Mononuclear cell (primary cell): ENCODE data around the gene KRTAP2-4. TPM values are rescaled to one million over a fixed set of nuclear protein-coding genes. Genes with fewer than 3 reads are reported as not detected.

Experiments used
- H3K27me3 ChIP-seq: 2 replicates; pipeline ENCODE4 v1.6.0; 2011; ENCODE audit warnings: low read length, control low read depth; ENCODE audit not compliant: insufficient read depth
- H3K4me1 ChIP-seq: 2 replicates; pipeline ENCODE4 v1.5.1; 2011; ENCODE audit warnings: mild to moderate bottlenecking, low read length, control low read depth; ENCODE audit not compliant: insufficient read depth
- H3K4me3 ChIP-seq: 2 replicates; pipeline ENCODE4 v1.5.1; 2011; ENCODE audit warnings: mild to moderate bottlenecking, low read length, moderate library complexity
- H3K9me3 ChIP-seq: 2 replicates; pipeline ENCODE4 v1.5.1; 2011; ENCODE audit warnings: low read depth, mild to moderate bottlenecking, control low read depth, low read length
- total RNA-seq: library from RNA; depleted of rRNA; stranded (reverse); fragments of >200 nt; gene quantifications from one replicate; pipeline ENCODE4 v1.2.3, GENCODE V29; 2012

Gene KRTAP2-4
- total RNA-seq, 1 donor = not detected

DNA sequence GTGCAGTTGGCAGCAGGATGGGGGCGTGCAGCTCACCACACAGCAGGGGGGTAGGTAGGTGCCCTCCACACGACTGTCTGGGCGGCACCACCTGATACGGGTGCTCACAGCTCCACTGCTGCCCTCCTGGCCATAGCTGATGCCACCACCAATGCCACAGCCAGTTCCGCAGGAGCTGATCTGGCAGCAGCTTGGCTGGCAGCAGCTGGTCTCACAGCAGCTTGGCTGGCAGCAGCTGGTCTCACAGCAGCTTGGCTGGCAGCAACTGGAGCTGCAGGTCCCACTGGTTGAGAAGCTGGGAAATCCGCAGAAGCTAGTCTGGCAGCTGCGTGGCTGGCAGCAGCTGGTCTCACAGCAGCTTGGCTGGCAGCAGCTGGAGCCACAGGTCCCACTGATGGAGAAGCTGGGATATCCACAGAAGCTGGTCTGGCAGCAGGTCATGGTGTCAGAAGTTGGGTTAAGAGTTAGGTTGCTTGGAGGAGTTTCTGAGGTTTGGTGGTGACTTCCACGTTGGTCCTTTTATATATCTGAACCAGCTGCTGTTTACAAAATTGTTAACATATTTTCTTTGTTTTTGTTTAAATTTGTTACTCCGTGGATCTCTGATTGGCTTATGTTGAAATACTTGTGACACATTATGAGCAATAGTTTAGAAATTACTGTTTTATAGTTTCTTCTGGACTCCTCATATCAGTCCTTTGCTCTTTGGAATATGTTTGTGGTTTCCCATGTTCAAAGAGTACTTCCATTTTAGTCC, 38.8 kb downstream of the KRTAP2-4 start, which contains the start of gene KRTAP1-5:
KRTAP1-5 (minus strand) TSS at position 494 of the 757 bp plus-strand sequence; CDS start at position 441, 53 bp downstream.
- no peaks in the 10 kb centered on the region for H3K4me1 ChIP-seq
- no peaks in the 10 kb centered on the region for H3K9me3 ChIP-seq
- no peak within 1 kb of the TSS for H3K4me3 ChIP-seq
- peaks cover 4% of the 10 kb centered on the region for H3K27me3 ChIP-seq

DNA sequence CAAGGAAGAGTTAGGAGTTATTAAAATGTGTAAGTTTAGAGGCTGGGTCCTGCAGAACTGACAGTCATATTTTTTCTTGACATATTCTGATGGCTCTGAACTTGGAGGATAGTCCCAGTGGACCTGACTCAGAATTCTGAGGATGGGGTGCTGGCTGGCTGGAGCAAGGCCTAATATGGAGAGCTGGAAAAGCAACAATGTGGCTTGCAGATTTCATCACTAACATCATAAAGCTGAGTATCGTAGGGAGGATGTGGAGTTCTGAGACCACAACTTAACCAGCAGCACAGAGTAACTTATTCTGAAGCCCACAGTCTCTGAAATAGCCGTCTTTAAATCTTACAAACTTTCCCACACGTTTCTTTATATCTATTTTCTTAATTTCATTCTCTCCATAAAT, 41.0 kb downstream of the KRTAP2-4 start:
- H3K4me3 ChIP-seq = no peak overlapping the region
- H3K4me1 ChIP-seq = no peaks in the 10 kb centered on the region
- peaks cover 4% of the 10 kb centered on the region for H3K27me3 ChIP-seq
- H3K9me3 ChIP-seq = no peaks in the 10 kb centered on the region

DNA sequence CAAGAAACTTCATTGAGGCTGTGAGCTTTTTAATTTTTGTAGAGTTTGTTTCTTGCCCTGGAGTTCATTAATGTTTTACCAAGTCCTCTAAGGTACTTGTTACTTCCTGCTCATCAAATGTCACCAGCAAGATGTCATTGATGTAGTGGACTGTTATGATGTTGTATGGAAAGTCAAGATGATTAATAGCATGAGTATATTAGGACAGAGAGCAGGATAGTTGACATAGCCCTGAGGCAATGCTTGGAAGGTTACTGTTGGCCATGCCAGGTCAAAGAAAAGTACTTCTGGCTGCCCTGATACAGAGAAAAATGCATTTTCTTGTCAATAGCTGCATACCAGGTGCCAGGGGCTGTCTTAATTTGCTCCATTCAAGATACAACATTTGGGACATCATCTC, 45.3 kb downstream of the KRTAP2-4 start:
- Histone ChIP-seq H3K27me3 (no peaks in the 10 kb centered on the region), H3K4me1 (no peaks in the 10 kb centered on the region), H3K9me3 (no peaks in the 10 kb centered on the region), H3K4me3 (no peak overlapping the region)

DNA sequence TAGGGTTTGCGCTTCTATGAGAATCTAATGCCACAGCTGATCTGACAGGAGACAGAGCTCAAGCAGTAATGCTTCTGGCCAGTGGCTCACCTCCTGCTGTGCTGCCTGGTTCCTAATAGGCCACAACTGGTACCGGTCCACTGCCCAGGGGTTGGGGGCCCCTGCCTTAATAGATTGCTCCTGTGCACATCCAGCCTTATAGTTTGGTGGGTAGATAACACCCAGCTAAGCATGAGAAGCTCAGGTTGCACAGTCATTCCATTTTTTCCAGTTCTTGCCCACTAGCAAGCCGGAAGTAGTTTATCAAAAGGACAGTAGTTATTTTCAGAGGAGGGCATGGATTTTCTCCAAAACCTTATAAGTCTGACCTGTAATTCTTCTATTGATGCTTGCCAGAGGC, 46.3 kb downstream of the KRTAP2-4 start:
- H3K27me3 ChIP-seq = no peaks in the 10 kb centered on the region
- H3K4me3 ChIP-seq = no peak overlapping the region
- no peaks in the 10 kb centered on the region for H3K4me1 ChIP-seq
- no peaks in the 10 kb centered on the region for H3K9me3 ChIP-seq

GRCh38 chr17:41018541-41018940, 47.1 kb downstream of the KRTAP2-4 start:
- H3K4me1 ChIP-seq = no peaks in the 10 kb centered on the region
- no peaks in the 10 kb centered on the region for H3K9me3 ChIP-seq
- H3K4me3 ChIP-seq = no peak overlapping the region
- H3K27me3 ChIP-seq = no peaks in the 10 kb centered on the region

GRCh38 chr17:41016578-41017215, 49.0 kb downstream of the KRTAP2-4 start:
- Histone ChIP-seq H3K9me3 (no peaks in the 10 kb centered on the region), H3K27me3 (no peaks in the 10 kb centered on the region), H3K4me1 (no peaks in the 10 kb centered on the region), H3K4me3 (no peak overlapping the region)

GRCh38 chr17:41015454-41015853, 50.2 kb downstream of the KRTAP2-4 start:
- Histone ChIP-seq H3K27me3 (no peaks in the 10 kb centered on the region), H3K4me1 (no peaks in the 10 kb centered on the region), H3K4me3 (no peak overlapping the region), H3K9me3 (no peaks in the 10 kb centered on the region)

Other genes with a start within 250 kb of the KRTAP2-4 start
- 4.3 TPM for gene KRT10, start 243.3 kb downstream of the KRTAP2-4 start, total RNA-seq
- gene KRT12, start 198.7 kb downstream of the KRTAP2-4 start, total RNA-seq = not detected
- not detected for gene KRT20, start 180.6 kb downstream of the KRTAP2-4 start, total RNA-seq
- 0.52 TPM for gene KRT23, start 128.2 kb downstream of the KRTAP2-4 start, total RNA-seq
- not detected for gene KRT39, start 98.9 kb downstream of the KRTAP2-4 start, total RNA-seq
- 0.10 TPM for gene KRT40, start 81.6 kb downstream of the KRTAP2-4 start, total RNA-seq
- 0.31 TPM for gene KRTAP3-3, start 71.7 kb downstream of the KRTAP2-4 start, total RNA-seq
- gene KRTAP3-2, start 66.0 kb downstream of the KRTAP2-4 start, total RNA-seq = not detected
- gene KRTAP3-1, start 56.8 kb downstream of the KRTAP2-4 start, total RNA-seq = not detected
- gene KRTAP1-5, start 38.7 kb downstream of the KRTAP2-4 start, total RNA-seq = not detected
- gene KRTAP1-4, start 35.7 kb downstream of the KRTAP2-4 start, total RNA-seq = not detected
- gene KRTAP1-3, start 31.0 kb downstream of the KRTAP2-4 start, total RNA-seq = not detected
- not detected for gene KRTAP1-1, start 24.4 kb downstream of the KRTAP2-4 start, total RNA-seq
- not detected for gene KRTAP2-1, start 18.6 kb downstream of the KRTAP2-4 start, total RNA-seq
- gene KRTAP2-2, start 10.6 kb downstream of the KRTAP2-4 start, total RNA-seq = not detected
- not detected for gene KRTAP2-3, start 5.8 kb downstream of the KRTAP2-4 start, total RNA-seq
- gene KRTAP4-7, start 18.3 kb upstream of the KRTAP2-4 start, total RNA-seq = not detected
- gene KRTAP4-8, start 32.3 kb upstream of the KRTAP2-4 start, total RNA-seq = not detected
- not detected for gene KRTAP4-16, start 36.3 kb upstream of the KRTAP2-4 start, total RNA-seq
- gene KRTAP4-9, start 39.5 kb upstream of the KRTAP2-4 start, total RNA-seq = not detected
- not detected for gene KRTAP4-11, start 52.5 kb upstream of the KRTAP2-4 start, total RNA-seq
- not detected for gene KRTAP4-12, start 58.3 kb upstream of the KRTAP2-4 start, total RNA-seq
- not detected for gene KRTAP4-6, start 74.7 kb upstream of the KRTAP2-4 start, total RNA-seq
- not detected for gene KRTAP4-5, start 83.9 kb upstream of the KRTAP2-4 start, total RNA-seq
- gene KRTAP4-4, start 94.9 kb upstream of the KRTAP2-4 start, total RNA-seq = not detected
- not detected for gene KRTAP4-3, start 102.3 kb upstream of the KRTAP2-4 start, total RNA-seq
- not detected for gene KRTAP4-2, start 112.3 kb upstream of the KRTAP2-4 start, total RNA-seq
- not detected for gene KRTAP4-1, start 119.0 kb upstream of the KRTAP2-4 start, total RNA-seq
- gene KRTAP9-1, start 124.0 kb upstream of the KRTAP2-4 start, total RNA-seq = not detected
- gene KRTAP9-2, start 160.8 kb upstream of the KRTAP2-4 start, total RNA-seq = not detected
- gene KRTAP9-3, start 166.6 kb upstream of the KRTAP2-4 start, total RNA-seq = not detected
- gene KRTAP9-8, start 172.1 kb upstream of the KRTAP2-4 start, total RNA-seq = not detected
- not detected for gene KRTAP9-4, start 183.8 kb upstream of the KRTAP2-4 start, total RNA-seq
- not detected for gene KRTAP9-9, start 189.5 kb upstream of the KRTAP2-4 start, total RNA-seq
- gene KRTAP9-6, start 199.5 kb upstream of the KRTAP2-4 start, total RNA-seq = not detected
- not detected for gene KRTAP9-7, start 209.8 kb upstream of the KRTAP2-4 start, total RNA-seq
- gene KRTAP29-1, start 237.0 kb upstream of the KRTAP2-4 start, total RNA-seq = not detected
- gene KRTAP16-1, start 243.4 kb upstream of the KRTAP2-4 start, total RNA-seq = 0.21 TPM
- gene KRTAP17-1, start 249.8 kb upstream of the KRTAP2-4 start, total RNA-seq = not detected